NCI-H510A (cell line): ENCODE measurements around the gene ADAP2.
"Not testable (repeated sequence)": the region's sequence is repeated elsewhere in the genome, so short reads cannot be mapped to it uniquely, and the experiment has no call there.

Experiments
- DNase-seq: peaks from one replicate; lab custom pipeline; 2025; lab: John Stamatoyannopoulos, UW

ADAP2 gene

GRCh38 chr17:30921544-30922196 lies at the start of gene ADAP2:
TSS of gene ADAP2 (plus strand) at chr17:30921945. CDS start at chr17:30922015, 70 bp downstream.
- peak; percentile 51 for DNase-seq

- DNase-seq: no peak
Measured at GRCh38 chr17:30886187-30886586, 35.6 kb upstream of the ADAP2 start.

- no peak for DNase-seq
Measured at GRCh38 chr17:30894236-30894635, 27.5 kb upstream of the ADAP2 start.

- no peak for DNase-seq
Measured at GRCh38 chr17:30897311-30897710, 24.4 kb upstream of the ADAP2 start.

- DNase-seq: no peak
Measured at GRCh38 chr17:30905742-30906100, 16.0 kb upstream of the ADAP2 start.

GRCh38 chr17:30906101-30906911 lies 15.4 kb upstream of the ADAP2 start, which contains the start of gene TEFM:
TSS of gene TEFM (minus strand) at chr17:30906238. CDS start at chr17:30906198, 40 bp downstream.
- peak; percentile 92 for DNase-seq

GRCh38 chr17:30908717-30909420 lies 12.9 kb upstream of the ADAP2 start:
- DNase-seq: no peak

- DNase-seq: not testable (repeated sequence)
Measured at GRCh38 chr17:30910151-30910550, 11.6 kb upstream of the ADAP2 start.

- DNase-seq: no peak
Measured at GRCh38 chr17:30913955-30914354, 7.8 kb upstream of the ADAP2 start.

- no peak for DNase-seq
Measured at GRCh38 chr17:30915833-30916611, 5.7 kb upstream of the ADAP2 start.

- no peak for DNase-seq
Measured at GRCh38 chr17:30917050-30917449, 4.7 kb upstream of the ADAP2 start.

GRCh38 chr17:30920282-30920681 lies 1.5 kb upstream of the ADAP2 start:
- DNase-seq: no peak

- peak; percentile 11 for DNase-seq
Measured at GRCh38 chr17:30920683-30921543, 832 bp upstream of the ADAP2 start.

- no peak for DNase-seq
Measured at GRCh38 chr17:30922235-30923030, 688 bp downstream of the ADAP2 start.

GRCh38 chr17:30924341-30924740 lies 2.6 kb downstream of the ADAP2 start:
- DNase-seq: no peak

GRCh38 chr17:30926516-30926915 lies 4.8 kb downstream of the ADAP2 start:
- DNase-seq: no peak

GRCh38 chr17:30927756-30928155 lies 6.0 kb downstream of the ADAP2 start:
- DNase-seq: no peak

GRCh38 chr17:30928584-30928983 lies 6.8 kb downstream of the ADAP2 start:
- DNase-seq: no peak

GRCh38 chr17:30929081-30929633 lies 7.4 kb downstream of the ADAP2 start:
- DNase-seq: no peak

- not testable (repeated sequence) for DNase-seq
Measured at GRCh38 chr17:30929861-30930260, 8.1 kb downstream of the ADAP2 start.
